ENCODE measurements around the gene TMEM52. TPM values are rescaled to one million over a fixed set of nuclear protein-coding genes. Genes with fewer than 3 reads are reported as not detected.

TMEM52 gene
- total and polyA plus RNA-seq, 2 donors (not counting 3 experiments of a cell fraction or from before 2014, with no cell fraction given): 1.6 to 1.7 TPM

GRCh38 chr1:1925437-1926345 lies 6.6 kb upstream of the TMEM52 start:
- Histone ChIP-seq H3K4me2 (ENCODE audit: insufficient read depth, low read length) (no peak overlapping the region), H4K20me1 (replicated peaks; ENCODE audit: control insufficient read depth, extremely low read depth, insufficient read depth, low read length) (no peaks in the 10 kb centered on the region), H3K9me3 (replicated peaks; ENCODE audit: control insufficient read depth, insufficient read depth, low read length) (no peaks in the 10 kb centered on the region), H3K27ac (ENCODE audit: insufficient read depth, low read depth, low read length) (no peak overlapping the region), H3K4me1 (ENCODE audit: control insufficient read depth, extremely low read depth, insufficient read depth, low read length) (no peaks in the 10 kb centered on the region), H3K9ac (replicated peaks; ENCODE audit: extremely low read depth, insufficient read depth, low read length) (no peak overlapping the region), H3K79me2 (ENCODE audit: control insufficient read depth, insufficient read depth, low read length) (no peaks in the 10 kb centered on the region), H3K4me3 (replicated peaks in 1 of 3; ENCODE audit: insufficient read depth in 1 of 3, low read depth in 1 of 3, low read length in 3 of 3) (no peak overlapping the region), H2AFZ (ENCODE audit: low read depth, low read length) (no peak overlapping the region), H3K27me3 (ENCODE audit: control insufficient read depth in 2 of 2, insufficient read depth in 2 of 2, low read length in 2 of 2) (no peaks in the 10 kb centered on the region), H3K36me3 (ENCODE audit: control insufficient read depth in 2 of 2, extremely low read depth in 1 of 2, insufficient read depth in 2 of 2, low read length in 2 of 2) (no peaks in the 10 kb centered on the region), H3K9me1 (replicated peaks; ENCODE audit: control insufficient read depth, extremely low read depth, insufficient read depth, low read length) (no peaks in the 10 kb centered on the region)
- intact Hi-C loops (cut with micrococcal nuclease): no loop called here
- DNase-seq (ENCODE audit: low read depth, low spot score): no peak
- no peak for FAIRE-seq
- BruUV-seq (replicated peaks): no TSS peak
- dilution Hi-C loops (cut with MboI; ENCODE audit: extremely low pct_ligation_motif_present, low sequenced_read_pairs): no loop called here
- ChIA-PET CTCF (no interaction called here), POLR2A (no interaction called here)
- TF ChIP-seq, protein P1, sequence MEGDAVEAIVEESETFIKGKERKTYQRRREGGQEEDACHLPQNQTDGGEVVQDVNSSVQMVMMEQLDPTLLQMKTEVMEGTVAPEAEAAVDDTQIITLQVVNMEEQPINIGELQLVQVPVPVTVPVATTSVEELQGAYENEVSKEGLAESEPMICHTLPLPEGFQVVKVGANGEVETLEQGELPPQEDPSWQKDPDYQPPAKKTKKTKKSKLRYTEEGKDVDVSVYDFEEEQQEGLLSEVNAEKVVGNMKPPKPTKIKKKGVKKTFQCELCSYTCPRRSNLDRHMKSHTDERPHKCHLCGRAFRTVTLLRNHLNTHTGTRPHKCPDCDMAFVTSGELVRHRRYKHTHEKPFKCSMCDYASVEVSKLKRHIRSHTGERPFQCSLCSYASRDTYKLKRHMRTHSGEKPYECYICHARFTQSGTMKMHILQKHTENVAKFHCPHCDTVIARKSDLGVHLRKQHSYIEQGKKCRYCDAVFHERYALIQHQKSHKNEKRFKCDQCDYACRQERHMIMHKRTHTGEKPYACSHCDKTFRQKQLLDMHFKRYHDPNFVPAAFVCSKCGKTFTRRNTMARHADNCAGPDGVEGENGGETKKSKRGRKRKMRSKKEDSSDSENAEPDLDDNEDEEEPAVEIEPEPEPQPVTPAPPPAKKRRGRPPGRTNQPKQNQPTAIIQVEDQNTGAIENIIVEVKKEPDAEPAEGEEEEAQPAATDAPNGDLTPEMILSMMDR (IDR thresholded peaks at IDR 0.05; ENCODE audit: extremely low read depth in 1 of 2, insufficient read depth in 1 of 2, low read depth in 1 of 2, low read length in 2 of 2): no peak
- TF ChIP-seq MYC (IDR thresholded peaks at IDR 0.05; ENCODE audit: low read depth, low read length): no peak
- TF ChIP-seq JUN (IDR thresholded peaks at IDR 0.05; ENCODE audit: borderline replicate concordance, insufficient read depth, insufficient read length, low read depth): no peak
- no peak for TF ChIP-seq GATA2 (IDR thresholded peaks at IDR 0.05; ENCODE audit: insufficient read depth, insufficient read length, low read depth, low read length)
- no peak for TF ChIP-seq EZH2 (IDR thresholded peaks at IDR 0.05; ENCODE audit: borderline replicate concordance, low read depth, low read length, severe bottlenecking)
- TF ChIP-seq FOS (IDR thresholded peaks at IDR 0.05; ENCODE audit: borderline replicate concordance, insufficient read depth, low read length): no peak
- no peak for TF ChIP-seq POLR2AphosphoS5 (IDR thresholded peaks at IDR 0.05; ENCODE audit: insufficient read depth, low read depth, low read length)
- no peak for TF ChIP-seq MAX (IDR thresholded peaks at IDR 0.05; ENCODE audit: insufficient read depth, insufficient read length)
- no peak for TF ChIP-seq POLR2A (IDR thresholded peaks at IDR 0.05; ENCODE audit: low read depth, low read length)
